ENCODE measurements around the gene SCUBE1. TPM values are rescaled to one million over a fixed set of nuclear protein-coding genes. Genes with fewer than 3 reads are reported as not detected.
A peak's percentile ranks its signal among the peaks of the same experiment; 100 is the strongest.

The SCUBE1 gene
- total and polyA plus RNA-seq, 2 of the 8 experiments (the other 6 are each of a cell fraction or from before 2014, with no cell fraction given), result 2.3 to 4.9 TPM

DNA sequence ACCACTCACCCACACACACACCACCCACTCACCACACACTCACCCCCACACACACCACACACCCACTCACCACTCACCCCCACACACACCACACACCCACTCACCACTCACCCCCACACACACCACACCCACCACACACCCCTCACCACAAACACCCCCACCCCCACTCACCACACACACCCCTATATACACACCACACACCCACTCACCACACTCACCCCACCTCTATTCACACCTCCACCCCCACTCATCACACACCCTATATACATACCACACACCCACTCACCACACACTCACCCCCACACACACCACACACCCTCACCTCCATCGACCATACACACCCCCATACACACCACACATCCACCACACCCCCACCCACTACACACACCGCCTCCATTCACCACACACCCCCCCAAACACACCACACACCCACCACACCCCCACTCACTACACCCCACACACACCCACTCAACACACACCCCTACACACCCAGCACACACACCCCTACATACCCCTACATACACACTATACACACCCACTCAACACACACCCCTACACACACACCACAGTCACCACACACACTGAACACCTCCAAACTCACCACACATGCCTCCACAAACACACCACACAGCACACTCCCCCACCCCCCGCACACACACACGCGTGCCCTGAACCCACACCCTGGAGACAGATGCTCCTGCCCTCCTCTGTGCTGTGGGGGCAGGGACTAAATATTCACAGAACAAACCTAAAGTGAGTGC is 137.2 kb downstream of the SCUBE1 start:
- H3K23me2 ChIP-seq (ENCODE audit: low read depth, low read length), result peaks cover 9% of the 10 kb centered on the region; the same call in 1 of the 2 replicates
- WGBS, 2 experiments (ENCODE audit: extremely low coverage in 1 of 2, insufficient coverage in 1 of 2, insufficient read length in 1 of 2, insufficient replicate concordance in 2 of 2, low coverage in 1 of 2, low lambda C conversion rate in 2 of 2, missing lambda C conversion rate in 1 of 2), result 85% methylated on average over 4 of the region's 5 CpGs; no CpG with 5 or more reads in 1 of the 2 experiments
- ChIA-PET POLR2A (ENCODE audit: partially characterized antibody) (no interaction called here), CTCF (ENCODE audit: partially characterized antibody) (interaction anchor here (0.8 to 16.7 kb wide), 4 partner anchors 9 to 64 kb away, joined by 3 to 186 read pairs (median 26); no protein-coding TSS in a partner anchor)
- peak overlapping the region; percentile 24; the same call in 1 of the 2 replicates for H2BK5ac ChIP-seq (ENCODE audit: low read depth, low read length)
- H3K14ac ChIP-seq (ENCODE audit: insufficient read length), result no peak overlapping the region
- H3K4me1 ChIP-seq (replicated peaks in 1 of 4; ENCODE audit: control insufficient read depth in 3 of 4, insufficient read depth in 4 of 4, low read length in 3 of 4), result peaks cover 2 to 11% (median 4%) of the 10 kb centered on the region in 4 experiments; a peak in 6 of 7 replicates
- H3K9me3 ChIP-seq (ENCODE audit: insufficient read depth in 2 of 2, low read depth in 1 of 2, low read length in 1 of 2), result no peaks in the 10 kb centered on the region
- H3K79me2 ChIP-seq (ENCODE audit: control insufficient read depth in 1 of 2, insufficient read depth in 2 of 2, low read length in 2 of 2), result no peaks in the 10 kb centered on the region
- no peak overlapping the region for H3K23ac ChIP-seq (ENCODE audit: insufficient read length)
- no peak overlapping the region for H2AK5ac ChIP-seq (ENCODE audit: low read depth, low read length)
- H3K9ac ChIP-seq (replicated peaks in 1 of 4; ENCODE audit: extremely low read depth in 1 of 4, low read depth in 3 of 4, low read length in 3 of 4), result no peak overlapping the region; a peak in 1 of 7 replicates
- H2BK12ac ChIP-seq (ENCODE audit: low read depth, low read length), result no peak overlapping the region
- H2BK15ac ChIP-seq (ENCODE audit: low read length), result no peak overlapping the region
- no peak overlapping the region for H4K91ac ChIP-seq (replicated peaks; ENCODE audit: insufficient read length, low read length)
- H4K5ac ChIP-seq (ENCODE audit: insufficient read length, low read depth, low read length), result no peak overlapping the region
- H2BK120ac ChIP-seq (replicated peaks; ENCODE audit: low read depth, low read length), result no peak overlapping the region
- TF ChIP-seq CHD2 (IDR thresholded peaks at IDR 0.05; ENCODE audit: low read length) (no peak), TAF1 (IDR thresholded peaks at IDR 0.05; ENCODE audit: low read depth, low read length) (no peak), CTBP2 (IDR thresholded peaks at IDR 0.05; ENCODE audit: borderline replicate concordance, insufficient read depth, insufficient read length, low read length) (no peak), SP2 (IDR thresholded peaks at IDR 0.05; ENCODE audit: low read length) (no peak), CBX8 (IDR thresholded peaks at IDR 0.05; ENCODE audit: borderline replicate concordance, low read depth, low read length) (no peak), SIX5 (IDR thresholded peaks at IDR 0.05; ENCODE audit: low read depth, low read length) (no peak), POLR2AphosphoS5 (IDR thresholded peaks at IDR 0.05; ENCODE audit: low read depth, low read length) (no peak), SAP30 (IDR thresholded peaks at IDR 0.05; ENCODE audit: insufficient read depth, insufficient replicate concordance, low read length) (no peak), JUND (IDR thresholded peaks at IDR 0.05; ENCODE audit: low read length) (no peak), RFX5 (IDR thresholded peaks at IDR 0.05; ENCODE audit: borderline replicate concordance, low read depth, low read length) (no peak)
- no peak overlapping the region for H2BK20ac ChIP-seq (ENCODE audit: low read length)
- FAIRE-seq (no peak), DNase-seq (ENCODE audit: low read depth in 1 of 2, low spot score in 2 of 2) (no peak)
- no peak overlapping the region for H3K56ac ChIP-seq (replicated peaks; ENCODE audit: insufficient read length, low read depth, low read length)
- no peak overlapping the region for H3K4ac ChIP-seq (replicated peaks; ENCODE audit: insufficient read length, low read depth, low read length)
- no peak overlapping the region for H3K18ac ChIP-seq (ENCODE audit: extremely low read depth, low read length)
- H3K4me2 ChIP-seq (ENCODE audit: insufficient read depth in 1 of 2, low read depth in 2 of 2, low read length in 2 of 2), result no peak overlapping the region
- H4K20me1 ChIP-seq (replicated peaks in 1 of 2; ENCODE audit: control insufficient read depth in 1 of 2, insufficient read depth in 2 of 2, low read length in 2 of 2), result peaks cover 0 to 6% of the 10 kb centered on the region in 2 experiments
- H3K36me3 ChIP-seq (ENCODE audit: control insufficient read depth in 2 of 4, insufficient read depth in 4 of 4, low read length in 3 of 4), result no peaks in the 10 kb centered on the region
- H3K27ac ChIP-seq (ENCODE audit: low read depth, low read length), result no peak overlapping the region
- H3K79me1 ChIP-seq (ENCODE audit: low read depth, low read length), result no peaks in the 10 kb centered on the region
- no peak overlapping the region for H3K4me3 ChIP-seq (ENCODE audit: extremely low read depth in 1 of 4, insufficient read depth in 2 of 4, low read depth in 3 of 4, low read length in 4 of 4)
- no peak overlapping the region for H4K8ac ChIP-seq (ENCODE audit: extremely low read depth, insufficient read depth, low read length)
- no peak overlapping the region for H2AFZ ChIP-seq (ENCODE audit: low read length)
- no peaks in the 10 kb centered on the region for H3K27me3 ChIP-seq (replicated peaks in 1 of 4; ENCODE audit: control insufficient read depth in 3 of 4, extremely low read depth in 1 of 4, insufficient read depth in 3 of 4, low read length in 3 of 4)
